ENCODE data around the gene AGTPBP1. TPM values are rescaled to one million over a fixed set of nuclear protein-coding genes. Genes with fewer than 3 reads are reported as not detected.
"Not testable (repeated sequence)": the region's sequence is repeated elsewhere in the genome, so short reads cannot be mapped to it uniquely, and the experiment has no call there.

The AGTPBP1 gene, protein sequence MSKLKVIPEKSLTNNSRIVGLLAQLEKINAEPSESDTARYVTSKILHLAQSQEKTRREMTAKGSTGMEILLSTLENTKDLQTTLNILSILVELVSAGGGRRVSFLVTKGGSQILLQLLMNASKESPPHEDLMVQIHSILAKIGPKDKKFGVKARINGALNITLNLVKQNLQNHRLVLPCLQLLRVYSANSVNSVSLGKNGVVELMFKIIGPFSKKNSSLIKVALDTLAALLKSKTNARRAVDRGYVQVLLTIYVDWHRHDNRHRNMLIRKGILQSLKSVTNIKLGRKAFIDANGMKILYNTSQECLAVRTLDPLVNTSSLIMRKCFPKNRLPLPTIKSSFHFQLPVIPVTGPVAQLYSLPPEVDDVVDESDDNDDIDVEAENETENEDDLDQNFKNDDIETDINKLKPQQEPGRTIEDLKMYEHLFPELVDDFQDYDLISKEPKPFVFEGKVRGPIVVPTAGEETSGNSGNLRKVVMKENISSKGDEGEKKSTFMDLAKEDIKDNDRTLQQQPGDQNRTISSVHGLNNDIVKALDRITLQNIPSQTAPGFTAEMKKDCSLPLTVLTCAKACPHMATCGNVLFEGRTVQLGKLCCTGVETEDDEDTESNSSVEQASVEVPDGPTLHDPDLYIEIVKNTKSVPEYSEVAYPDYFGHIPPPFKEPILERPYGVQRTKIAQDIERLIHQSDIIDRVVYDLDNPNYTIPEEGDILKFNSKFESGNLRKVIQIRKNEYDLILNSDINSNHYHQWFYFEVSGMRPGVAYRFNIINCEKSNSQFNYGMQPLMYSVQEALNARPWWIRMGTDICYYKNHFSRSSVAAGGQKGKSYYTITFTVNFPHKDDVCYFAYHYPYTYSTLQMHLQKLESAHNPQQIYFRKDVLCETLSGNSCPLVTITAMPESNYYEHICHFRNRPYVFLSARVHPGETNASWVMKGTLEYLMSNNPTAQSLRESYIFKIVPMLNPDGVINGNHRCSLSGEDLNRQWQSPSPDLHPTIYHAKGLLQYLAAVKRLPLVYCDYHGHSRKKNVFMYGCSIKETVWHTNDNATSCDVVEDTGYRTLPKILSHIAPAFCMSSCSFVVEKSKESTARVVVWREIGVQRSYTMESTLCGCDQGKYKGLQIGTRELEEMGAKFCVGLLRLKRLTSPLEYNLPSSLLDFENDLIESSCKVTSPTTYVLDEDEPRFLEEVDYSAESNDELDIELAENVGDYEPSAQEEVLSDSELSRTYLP
- total RNA-seq = 10 to 100 TPM; 12.9 to 36.6 (median 29.1) TPM

- Histone ChIP-seq H3K36me3 (no peaks in the 10 kb centered on the region), H3K27ac (peak within 1 kb of the TSS; percentile 77 to 78), H3K27me3 (no peaks in the 10 kb centered on the region), H3K4me3 (peak within 1 kb of the TSS; percentile 66 to 85), H3K4me1 (no peaks in the 10 kb centered on the region), H3K9me3 (no peaks in the 10 kb centered on the region)
- peak; percentile 92 to 94 for DNase-seq
- intact Hi-C loops (cut with DNase I; ENCODE audit: low total_unique reads) = no loop called here
- TF ChIP-seq CTCF (IDR thresholded peaks at IDR 0.05) (peak in 1 of 4 experiments; percentile 17), POLR2A (IDR thresholded peaks at IDR 0.05) (peak; percentile 53 to 61)
These were observed at the start of gene AGTPBP1 for GRCh38 chr9:85741875-85742596. Gene AGTPBP1, minus strand, starts transcription at chr9:85741954. Its CDS starts 29,421 bp downstream, at chr9:85712533.

- H3K27me3 ChIP-seq; H3K27ac ChIP-seq; H3K9me3 ChIP-seq; H3K4me1 ChIP-seq; H3K36me3 ChIP-seq; H3K4me3 ChIP-seq; intact Hi-C loops (cut with DNase I; ENCODE audit: low total_unique reads); DNase-seq: not testable (repeated sequence)
- TF ChIP-seq CTCF (IDR thresholded peaks at IDR 0.05) = peak in 2 of 4 experiments; percentile 5 to 12
These were observed 44.4 kb upstream of the AGTPBP1 start for GRCh38 chr9:85786116-85786515.

GRCh38 chr9:85773844-85774243, 32.1 kb upstream of the AGTPBP1 start:
- H3K4me1 ChIP-seq; intact Hi-C loops (cut with DNase I; ENCODE audit: low total_unique reads); H3K9me3 ChIP-seq; H3K27me3 ChIP-seq; H3K4me3 ChIP-seq; DNase-seq; H3K27ac ChIP-seq; H3K36me3 ChIP-seq: not testable (repeated sequence)

- H3K27me3 ChIP-seq; H3K27ac ChIP-seq; H3K4me3 ChIP-seq; H3K9me3 ChIP-seq; H3K36me3 ChIP-seq; intact Hi-C loops (cut with DNase I; ENCODE audit: low total_unique reads); H3K4me1 ChIP-seq; DNase-seq: not testable (repeated sequence)
These were observed 20.0 kb upstream of the AGTPBP1 start for GRCh38 chr9:85761802-85762201.

DNA sequence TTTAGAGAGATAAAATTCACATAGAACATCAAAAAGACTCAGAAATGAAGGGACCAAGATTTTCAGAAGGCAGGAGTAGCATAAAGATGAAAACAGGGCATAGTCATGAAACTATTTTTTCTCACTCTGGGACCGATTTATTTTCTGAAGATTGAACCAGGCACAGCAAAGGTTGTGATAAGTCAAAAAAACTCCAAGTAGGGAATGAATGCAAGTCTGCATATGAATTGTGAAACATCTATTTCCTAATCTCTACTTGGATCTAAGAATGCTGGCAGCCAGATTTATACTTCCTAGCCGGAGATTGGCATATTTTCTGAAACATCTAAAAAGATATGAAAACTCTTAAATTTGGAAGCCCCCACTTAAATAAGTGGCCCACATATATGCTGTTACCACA, 16.0 kb upstream of the AGTPBP1 start:
- H3K27ac ChIP-seq; DNase-seq; H3K4me1 ChIP-seq; intact Hi-C loops (cut with DNase I; ENCODE audit: low total_unique reads); H3K36me3 ChIP-seq; H3K4me3 ChIP-seq; H3K9me3 ChIP-seq; H3K27me3 ChIP-seq: not testable (repeated sequence)

DNA sequence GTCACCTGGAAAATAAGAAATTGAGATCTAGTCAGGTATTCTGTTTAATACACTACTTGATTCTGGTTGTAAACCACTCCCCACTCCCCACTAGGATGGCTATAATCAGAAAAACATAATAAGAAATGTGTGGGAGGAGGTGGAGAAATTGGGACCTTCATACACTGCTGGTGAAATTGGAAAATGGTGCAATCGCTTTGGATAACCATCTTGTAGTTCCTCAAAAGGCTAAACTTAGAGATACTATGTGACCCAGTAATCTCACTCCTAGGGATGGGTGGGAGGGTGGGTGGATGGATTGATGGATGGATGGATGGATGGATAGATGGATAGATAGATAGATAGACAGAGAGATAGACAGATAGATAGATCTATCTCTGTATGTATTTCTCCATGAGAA, 14.5 kb upstream of the AGTPBP1 start:
- H3K36me3 ChIP-seq; H3K27ac ChIP-seq; H3K9me3 ChIP-seq; H3K27me3 ChIP-seq; H3K4me1 ChIP-seq; H3K4me3 ChIP-seq; DNase-seq; intact Hi-C loops (cut with DNase I; ENCODE audit: low total_unique reads): not testable (repeated sequence)
